ENCODE results near the gene C1QTNF1.

Gene C1QTNF1

GRCh38 chr17:79005063-79005861, 18.7 kb upstream of the C1QTNF1 start:
- ATAC-seq = no peak
- TF ChIP-seq CSRNP3 (CRISPR knock-in tag; IDR thresholded peaks at IDR 0.05) = no peak
- TF ChIP-seq ZFP3 (CRISPR knock-in tag; IDR thresholded peaks at IDR 0.05) = no peak

DNA sequence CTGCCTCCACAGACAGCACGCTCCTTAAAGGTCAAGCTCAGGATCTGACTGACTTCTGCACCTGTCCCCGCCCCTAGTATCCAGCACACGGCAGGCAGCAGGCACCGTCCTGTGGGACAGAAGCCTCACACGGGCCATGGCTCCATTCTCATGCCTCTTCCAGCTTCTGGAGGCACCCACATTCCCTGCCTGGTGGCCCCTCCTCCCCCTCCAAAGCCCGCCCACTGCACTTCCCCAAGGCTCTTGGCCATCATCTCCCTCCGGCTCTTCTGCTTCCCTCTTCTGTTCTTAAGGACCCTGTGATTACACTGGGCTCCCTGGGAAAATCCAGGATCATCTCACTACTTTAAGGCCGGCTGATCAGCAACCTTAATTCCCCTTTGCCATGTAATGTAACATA, 17.9 kb upstream of the C1QTNF1 start:
- TF ChIP-seq TOX (CRISPR knock-in tag; IDR thresholded peaks at IDR 0.05; ENCODE audit: borderline replicate concordance) (no peak), GLIS3 (CRISPR knock-in tag; IDR thresholded peaks at IDR 0.05) (no peak), BACH2 (CRISPR knock-in tag; IDR thresholded peaks at IDR 0.05; ENCODE audit: borderline replicate concordance) (no peak), OSR1 (CRISPR knock-in tag; IDR thresholded peaks at IDR 0.05) (no peak), ISL1 (CRISPR knock-in tag; IDR thresholded peaks at IDR 0.05) (no peak), ZFP3 (CRISPR knock-in tag; IDR thresholded peaks at IDR 0.05) (no peak), CSRNP3 (CRISPR knock-in tag; IDR thresholded peaks at IDR 0.05) (no peak), ZNF70 (CRISPR knock-in tag; IDR thresholded peaks at IDR 0.05) (no peak)
- TF ChIP-seq, protein P1, sequence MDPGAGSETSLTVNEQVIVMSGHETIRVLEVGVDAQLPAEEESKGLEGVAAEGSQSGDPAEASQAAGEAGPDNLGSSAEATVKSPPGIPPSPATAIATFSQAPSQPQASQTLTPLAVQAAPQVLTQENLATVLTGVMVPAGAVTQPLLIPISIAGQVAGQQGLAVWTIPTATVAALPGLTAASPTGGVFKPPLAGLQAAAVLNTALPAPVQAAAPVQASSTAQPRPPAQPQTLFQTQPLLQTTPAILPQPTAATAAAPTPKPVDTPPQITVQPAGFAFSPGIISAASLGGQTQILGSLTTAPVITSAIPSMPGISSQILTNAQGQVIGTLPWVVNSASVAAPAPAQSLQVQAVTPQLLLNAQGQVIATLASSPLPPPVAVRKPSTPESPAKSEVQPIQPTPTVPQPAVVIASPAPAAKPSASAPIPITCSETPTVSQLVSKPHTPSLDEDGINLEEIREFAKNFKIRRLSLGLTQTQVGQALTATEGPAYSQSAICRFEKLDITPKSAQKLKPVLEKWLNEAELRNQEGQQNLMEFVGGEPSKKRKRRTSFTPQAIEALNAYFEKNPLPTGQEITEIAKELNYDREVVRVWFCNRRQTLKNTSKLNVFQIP (CRISPR knock-in tag; IDR thresholded peaks at IDR 0.05; ENCODE audit: borderline replicate concordance, low read depth) = no peak
- TF ChIP-seq, protein P2, sequence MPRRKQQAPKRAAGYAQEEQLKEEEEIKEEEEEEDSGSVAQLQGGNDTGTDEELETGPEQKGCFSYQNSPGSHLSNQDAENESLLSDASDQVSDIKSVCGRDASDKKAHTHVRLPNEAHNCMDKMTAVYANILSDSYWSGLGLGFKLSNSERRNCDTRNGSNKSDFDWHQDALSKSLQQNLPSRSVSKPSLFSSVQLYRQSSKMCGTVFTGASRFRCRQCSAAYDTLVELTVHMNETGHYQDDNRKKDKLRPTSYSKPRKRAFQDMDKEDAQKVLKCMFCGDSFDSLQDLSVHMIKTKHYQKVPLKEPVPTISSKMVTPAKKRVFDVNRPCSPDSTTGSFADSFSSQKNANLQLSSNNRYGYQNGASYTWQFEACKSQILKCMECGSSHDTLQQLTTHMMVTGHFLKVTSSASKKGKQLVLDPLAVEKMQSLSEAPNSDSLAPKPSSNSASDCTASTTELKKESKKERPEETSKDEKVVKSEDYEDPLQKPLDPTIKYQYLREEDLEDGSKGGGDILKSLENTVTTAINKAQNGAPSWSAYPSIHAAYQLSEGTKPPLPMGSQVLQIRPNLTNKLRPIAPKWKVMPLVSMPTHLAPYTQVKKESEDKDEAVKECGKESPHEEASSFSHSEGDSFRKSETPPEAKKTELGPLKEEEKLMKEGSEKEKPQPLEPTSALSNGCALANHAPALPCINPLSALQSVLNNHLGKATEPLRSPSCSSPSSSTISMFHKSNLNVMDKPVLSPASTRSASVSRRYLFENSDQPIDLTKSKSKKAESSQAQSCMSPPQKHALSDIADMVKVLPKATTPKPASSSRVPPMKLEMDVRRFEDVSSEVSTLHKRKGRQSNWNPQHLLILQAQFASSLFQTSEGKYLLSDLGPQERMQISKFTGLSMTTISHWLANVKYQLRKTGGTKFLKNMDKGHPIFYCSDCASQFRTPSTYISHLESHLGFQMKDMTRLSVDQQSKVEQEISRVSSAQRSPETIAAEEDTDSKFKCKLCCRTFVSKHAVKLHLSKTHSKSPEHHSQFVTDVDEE (CRISPR knock-in tag; IDR thresholded peaks at IDR 0.05) = no peak
- no peak for ATAC-seq

- ATAC-seq = no peak
- no peak for TF ChIP-seq ISL1 (CRISPR knock-in tag; IDR thresholded peaks at IDR 0.05)
- no peak for TF ChIP-seq ZNF565 (CRISPR knock-in tag; conservative IDR thresholded peaks at IDR 0.05; ENCODE audit: low read depth)
- TF ChIP-seq ZFP3 (CRISPR knock-in tag; IDR thresholded peaks at IDR 0.05) = no peak
Observed at GRCh38 chr17:79006794-79007503, 17.0 kb upstream of the C1QTNF1 start.

DNA sequence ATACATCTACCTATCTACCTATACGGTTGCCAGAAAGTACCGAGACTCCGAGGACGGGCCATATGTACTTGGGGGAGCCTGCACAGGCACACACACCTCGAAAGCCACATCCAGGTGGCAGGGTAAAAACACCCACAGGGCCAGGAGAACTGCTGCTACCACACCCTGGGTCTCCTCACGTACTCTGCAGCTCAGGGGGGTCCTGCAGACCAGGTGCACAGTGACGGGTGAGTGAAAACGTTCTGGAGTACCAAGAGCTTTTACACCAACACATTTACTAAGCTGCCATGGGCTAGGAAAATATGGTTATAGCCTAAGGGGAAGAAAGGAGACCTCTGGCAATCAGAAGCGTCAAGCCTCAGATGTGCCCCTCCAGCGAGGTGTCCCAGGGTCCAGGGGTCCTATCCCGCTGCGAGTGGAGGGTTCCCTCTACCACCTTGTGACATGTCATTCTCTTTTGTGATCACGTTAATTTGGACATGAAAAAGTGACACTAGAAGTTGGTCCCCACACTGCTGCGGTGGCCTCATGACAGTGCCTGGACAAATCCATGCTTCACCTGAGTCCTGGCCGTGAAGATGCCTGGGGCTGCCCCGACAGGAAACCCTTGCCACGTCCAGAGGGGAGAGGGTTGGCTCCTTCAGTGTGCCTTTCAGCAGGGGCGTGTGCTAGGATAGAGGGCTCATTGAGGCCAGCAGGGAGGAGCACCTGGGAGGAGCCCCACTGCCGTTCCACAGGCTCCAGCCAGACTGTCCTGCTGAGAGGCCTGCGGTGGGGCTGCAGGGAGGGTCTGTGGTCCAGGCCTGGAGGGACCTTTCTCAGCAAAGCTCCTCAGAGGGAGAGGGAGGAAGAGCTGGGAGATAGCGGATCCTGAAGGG, 16.2 kb upstream of the C1QTNF1 start:
- no peak for ATAC-seq
- no peak for TF ChIP-seq RARB (CRISPR knock-in tag; IDR thresholded peaks at IDR 0.05)
- no peak for TF ChIP-seq ARNTL (CRISPR knock-in tag; IDR thresholded peaks at IDR 0.05; ENCODE audit: borderline replicate concordance, low read depth)
- TF ChIP-seq BACH2 (CRISPR knock-in tag; IDR thresholded peaks at IDR 0.05; ENCODE audit: borderline replicate concordance) = no peak

DNA sequence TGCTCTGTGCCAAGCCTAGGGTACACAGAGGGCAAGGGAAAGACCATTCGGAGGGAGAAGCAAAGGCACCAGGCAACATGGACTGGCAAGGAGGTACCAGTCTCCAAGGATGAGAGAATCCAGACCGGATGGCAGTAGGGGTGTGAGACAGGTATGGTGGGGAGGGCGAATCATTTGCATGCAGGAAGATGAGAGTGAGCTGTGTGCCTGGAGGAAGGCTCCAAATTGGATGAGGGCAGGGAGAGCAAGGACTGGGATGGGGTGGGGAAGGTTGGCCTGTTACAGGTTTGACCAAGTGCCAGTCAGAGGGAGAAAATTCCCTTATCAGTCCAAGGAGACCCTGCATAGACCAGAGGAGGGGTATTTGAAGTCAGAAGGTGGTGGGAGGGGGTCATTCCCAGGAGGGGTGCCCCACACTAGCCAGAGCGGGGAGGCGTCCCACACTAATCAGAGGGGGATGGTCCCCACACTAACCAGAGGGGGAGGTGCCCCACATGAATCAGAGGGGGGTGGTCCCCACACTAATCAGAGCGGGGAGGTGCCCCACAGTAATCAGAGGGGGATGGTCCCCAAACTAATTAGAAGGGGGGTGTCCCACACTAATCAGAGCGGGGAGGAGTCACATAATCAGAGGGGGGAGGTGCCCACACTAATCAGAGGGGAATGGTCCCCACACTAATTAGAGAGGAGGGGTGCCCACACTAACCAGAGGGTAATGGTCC, 15.1 kb upstream of the C1QTNF1 start:
- no peak for ATAC-seq

More for the DNA sequence above, 15.1 kb upstream of the C1QTNF1 start:
- TF ChIP-seq ZFP30 (CRISPR knock-in tag; IDR thresholded peaks at IDR 0.05) = no peak
- TF ChIP-seq CSRNP3 (CRISPR knock-in tag; IDR thresholded peaks at IDR 0.05) = no peak
- TF ChIP-seq BACH2 (CRISPR knock-in tag; IDR thresholded peaks at IDR 0.05; ENCODE audit: borderline replicate concordance) = no peak
- no peak for TF ChIP-seq PPARA (CRISPR knock-in tag; IDR thresholded peaks at IDR 0.05; ENCODE audit: borderline replicate concordance)
- no peak for TF ChIP-seq CSDC2 (CRISPR knock-in tag; IDR thresholded peaks at IDR 0.05)
- TF ChIP-seq TCF4 (CRISPR knock-in tag; IDR thresholded peaks at IDR 0.05; ENCODE audit: borderline replicate concordance) = no peak
- no peak for TF ChIP-seq TOX (CRISPR knock-in tag; IDR thresholded peaks at IDR 0.05; ENCODE audit: borderline replicate concordance)

All from SK-N-SH treated with all-trans-retinoic acid at 6 μM for 48 hours (cell line).